GM08714 (cell line): ENCODE results near the gene CDK19.

Experiments used
- H3K4me3 ChIP-seq: fragments of 200-500 bp; sonication (Bioruptor generic); 2 replicates; pipeline ENCODE4 v1.5.1; 2014; ENCODE audit warnings: mild to moderate bottlenecking, low read length, inconsistent platforms
- ZNF274 ChIP-seq: IDR thresholded peaks from 2 replicates; pipeline ENCODE4 v1.6.1; 2012; ENCODE audit warnings: mild to moderate bottlenecking, low read depth, low read length

CDK19 gene

GRCh38 chr6:110683241-110683640, 132.0 kb downstream of the CDK19 start:
- no peak overlapping the region for H3K4me3 ChIP-seq
- no peak for TF ChIP-seq ZNF274

- no peak overlapping the region for H3K4me3 ChIP-seq
- no peak for TF ChIP-seq ZNF274
These were observed 132.8 kb downstream of the CDK19 start for GRCh38 chr6:110682460-110682853.

- TF ChIP-seq ZNF274 = no peak
- no peak overlapping the region for H3K4me3 ChIP-seq
These were observed 133.5 kb downstream of the CDK19 start for GRCh38 chr6:110681543-110682459.

- H3K4me3 ChIP-seq = no peak overlapping the region
- no peak for TF ChIP-seq ZNF274
These were observed 138.9 kb downstream of the CDK19 start for GRCh38 chr6:110676396-110676795.

- TF ChIP-seq ZNF274 = no peak
- H3K4me3 ChIP-seq = no peak overlapping the region
These were observed 141.2 kb downstream of the CDK19 start for GRCh38 chr6:110674096-110674495.

- H3K4me3 ChIP-seq = no peak overlapping the region
- no peak for TF ChIP-seq ZNF274
These were observed 143.1 kb downstream of the CDK19 start for GRCh38 chr6:110672122-110672521.

GRCh38 chr6:110671447-110671846, 143.8 kb downstream of the CDK19 start:
- no peak for TF ChIP-seq ZNF274

GRCh38 chr6:110665600-110665999, 149.7 kb downstream of the CDK19 start:
- no peak for TF ChIP-seq ZNF274
- no peak overlapping the region for H3K4me3 ChIP-seq

More at GRCh38 chr6:110671447-110671846, 143.8 kb downstream of the CDK19 start:
- H3K4me3 ChIP-seq = no peak overlapping the region

- H3K4me3 ChIP-seq = no peak overlapping the region
- TF ChIP-seq ZNF274 = no peak
These were observed 150.3 kb downstream of the CDK19 start for GRCh38 chr6:110664933-110665332.

GRCh38 chr6:110662490-110663211, 152.6 kb downstream of the CDK19 start:
- no peak overlapping the region for H3K4me3 ChIP-seq
- TF ChIP-seq ZNF274 = no peak

GRCh38 chr6:110661414-110661813, 153.9 kb downstream of the CDK19 start:
- H3K4me3 ChIP-seq = no peak overlapping the region
- TF ChIP-seq ZNF274 = no peak

GRCh38 chr6:110660066-110660655, 155.1 kb downstream of the CDK19 start:
- H3K4me3 ChIP-seq = no peak overlapping the region
- no peak for TF ChIP-seq ZNF274

GRCh38 chr6:110658631-110659211, 156.5 kb downstream of the CDK19 start:
- TF ChIP-seq ZNF274 = no peak
- H3K4me3 ChIP-seq = no peak overlapping the region

GRCh38 chr6:110656492-110656891, 158.8 kb downstream of the CDK19 start:
- TF ChIP-seq ZNF274 = no peak
- no peak overlapping the region for H3K4me3 ChIP-seq

- H3K4me3 ChIP-seq = no peak overlapping the region
- TF ChIP-seq ZNF274 = no peak
These were observed 159.4 kb downstream of the CDK19 start for GRCh38 chr6:110655821-110656220.
